Mesenchymal stem cell (in vitro differentiated cells and primary cell): ENCODE measurements around the gene GNAZ.

Source experiments
- DNase-seq: peaks from one replicate; pipeline ENCODE4 v3.0.0-alpha.2; 2013
- H2AFZ ChIP-seq: one replicate; pipeline ENCODE4 v1.6.1; 2013; ENCODE audit warnings: low read depth, mild to moderate bottlenecking, control low read depth, inconsistent platforms, low read length, moderate library complexity
- H2AK5ac ChIP-seq: 2 replicates; pipeline ENCODE4 v1.6.1; 2013; ENCODE audit warnings: low read length, moderate library complexity, mild to moderate bottlenecking, inconsistent platforms; ENCODE audit not compliant: severe bottlenecking
- H2BK120ac ChIP-seq: one replicate; pipeline ENCODE4 v1.6.1; 2013; ENCODE audit warnings: low read depth, mild to moderate bottlenecking, inconsistent platforms, low read length, moderate library complexity
- H2BK12ac ChIP-seq, 2 experiments: one replicate each; pipeline ENCODE4 v1.6.1; 2013; ENCODE audit warnings: inconsistent platforms in 2 of 2, low read length in 2 of 2, mild to moderate bottlenecking in 2 of 2, moderate library complexity in 2 of 2, control low read depth in 1 of 2
- H2BK15ac ChIP-seq: one replicate; pipeline ENCODE4 v1.6.1; 2013; ENCODE audit warnings: mild to moderate bottlenecking, low read depth, inconsistent platforms; ENCODE audit not compliant: poor library complexity, severe bottlenecking
- H2BK5ac ChIP-seq: 2 replicates; pipeline ENCODE4 v1.6.1; 2013; ENCODE audit warnings: low read depth, mild to moderate bottlenecking, low read length, control low read depth, inconsistent platforms; ENCODE audit not compliant: poor library complexity, severe bottlenecking
- H3K14ac ChIP-seq, 2 experiments: one replicate each; pipeline ENCODE4 v1.6.1; 2013; ENCODE audit warnings: inconsistent platforms in 2 of 2, low read length in 2 of 2, control low read depth in 1 of 2, mild to moderate bottlenecking in 1 of 2, moderate library complexity in 1 of 2
- H3K18ac ChIP-seq, 2 experiments: one replicate each; pipeline ENCODE4 v1.6.1; 2013; ENCODE audit warnings: inconsistent platforms in 2 of 2, low read length in 2 of 2, control low read depth in 1 of 2, low read depth in 1 of 2, mild to moderate bottlenecking in 1 of 2
- H3K23ac ChIP-seq, 2 experiments: one replicate each; pipeline ENCODE4 v1.6.1; 2013; ENCODE audit warnings: inconsistent platforms in 2 of 2, low read length in 2 of 2, mild to moderate bottlenecking in 2 of 2, moderate library complexity in 2 of 2, control low read depth in 1 of 2
- H3K27ac ChIP-seq: 2 replicates; pipeline ENCODE4 v1.5.1; 2013; ENCODE audit warnings: mild to moderate bottlenecking, moderate library complexity, low read length, control low read depth, inconsistent platforms; ENCODE audit not compliant: poor library complexity, severe bottlenecking
- H3K27me3 ChIP-seq, 2 experiments: 2 replicates each; pipeline versions ENCODE4 v1.6.1 to v1.7.0; 2013; ENCODE audit warnings: low read length in 2 of 2, mild to moderate bottlenecking in 2 of 2, moderate library complexity in 2 of 2, control low read depth in 1 of 2, inconsistent platforms in 1 of 2; ENCODE audit not compliant: control insufficient read depth in 1 of 2, insufficient read depth in 1 of 2
- H3K36me3 ChIP-seq, 2 experiments: 2 replicates each; pipeline versions ENCODE4 v1.6.1 to v1.7.0; 2013; ENCODE audit warnings: low read length in 2 of 2, control low read depth in 1 of 2, inconsistent platforms in 1 of 2, low read depth in 1 of 2, mild to moderate bottlenecking in 1 of 2; ENCODE audit not compliant: insufficient read depth in 2 of 2, control insufficient read depth in 1 of 2
- H3K4ac ChIP-seq, 2 experiments: one replicate each; pipeline ENCODE4 v1.6.1; 2013; ENCODE audit warnings: inconsistent platforms in 2 of 2, low read length in 2 of 2, mild to moderate bottlenecking in 2 of 2, moderate library complexity in 2 of 2, control low read depth in 1 of 2, low read depth in 1 of 2
- H3K4me1 ChIP-seq: 2 replicates; pipeline ENCODE4 v1.6.1; 2013; ENCODE audit warnings: low read depth, low read length, control low read depth; ENCODE audit not compliant: control insufficient read depth, insufficient read depth
- H3K4me2 ChIP-seq: 2 replicates; pipeline ENCODE4 v1.6.1; 2013; ENCODE audit warnings: low read length, mild to moderate bottlenecking, inconsistent platforms; ENCODE audit not compliant: poor library complexity, severe bottlenecking
- H3K4me3 ChIP-seq, 2 experiments: 2 replicates each; pipeline versions ENCODE4 v1.5.1 to v1.7.0; 2013; ENCODE audit warnings: low read length in 2 of 2, mild to moderate bottlenecking in 2 of 2, control low read depth in 1 of 2, low read depth in 1 of 2; ENCODE audit not compliant: insufficient read depth in 1 of 2
- H3K79me1 ChIP-seq: replicated peaks from 2 replicates; pipeline ENCODE4 v1.6.1; 2013; ENCODE audit warnings: mild to moderate bottlenecking, control low read depth, low read length, inconsistent platforms; ENCODE audit not compliant: poor library complexity, severe bottlenecking
- H3K9ac ChIP-seq: 2 replicates; pipeline ENCODE4 v1.7.0; 2013; ENCODE audit warnings: mild to moderate bottlenecking, low read length, moderate library complexity
- H3K9me3 ChIP-seq: 2 replicates; pipeline ENCODE4 v1.7.0; 2013; ENCODE audit warnings: mild to moderate bottlenecking, low read length; ENCODE audit not compliant: control insufficient read depth
- H4K8ac ChIP-seq: one replicate; pipeline ENCODE4 v1.6.1; 2013; ENCODE audit warnings: inconsistent platforms, mild to moderate bottlenecking, low read length, moderate library complexity
- H4K91ac ChIP-seq: one replicate; pipeline ENCODE4 v1.6.1; 2013; ENCODE audit warnings: mild to moderate bottlenecking, low read length, inconsistent platforms
- WGBS: methylation state at CpG from one replicate; pipeline ENCODE4 v1.1.7; 2013; ENCODE audit warnings: mixed read lengths; 5-methylcytosine and 5-hydroxymethylcytosine counted together

Gene GNAZ

DNA sequence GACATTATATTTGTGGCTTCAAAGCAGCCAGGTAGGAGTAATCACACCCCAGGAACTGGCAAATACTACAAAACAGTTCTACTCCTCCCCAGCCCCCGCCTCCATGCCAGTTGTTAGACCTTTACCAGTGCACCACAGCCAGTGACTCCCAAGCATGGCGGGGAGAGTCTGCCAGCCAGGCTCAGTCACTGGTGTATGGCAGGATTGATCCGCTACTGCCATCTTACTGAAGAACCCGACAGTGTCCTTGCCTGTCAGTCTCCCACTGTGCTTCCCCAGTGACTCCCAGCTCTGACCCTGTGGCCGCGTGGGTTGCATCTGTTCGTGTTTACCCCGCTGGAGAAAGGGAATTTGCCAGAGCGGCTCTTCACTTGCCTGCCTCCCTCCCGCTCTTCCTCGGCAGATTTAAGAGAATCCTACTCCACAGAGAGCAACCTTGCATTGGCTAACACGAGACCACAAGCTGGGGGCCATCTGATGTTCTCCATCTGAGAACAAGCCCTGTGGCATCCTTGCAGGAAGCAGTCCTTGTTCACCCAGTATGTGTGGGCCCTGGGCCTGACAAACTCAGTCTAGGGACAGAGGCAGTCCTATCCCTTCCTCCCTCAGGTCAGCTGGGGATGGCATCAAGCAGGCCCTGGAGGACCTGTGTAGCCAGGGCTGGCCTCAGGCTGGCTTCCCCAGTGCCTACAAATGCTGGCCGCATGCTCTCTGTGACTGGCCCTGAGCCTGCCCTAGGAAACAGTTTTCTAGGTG lies 33.1 kb downstream of the GNAZ start:
- 83% methylated on average over 13 of the region's 13 CpGs for WGBS

DNA sequence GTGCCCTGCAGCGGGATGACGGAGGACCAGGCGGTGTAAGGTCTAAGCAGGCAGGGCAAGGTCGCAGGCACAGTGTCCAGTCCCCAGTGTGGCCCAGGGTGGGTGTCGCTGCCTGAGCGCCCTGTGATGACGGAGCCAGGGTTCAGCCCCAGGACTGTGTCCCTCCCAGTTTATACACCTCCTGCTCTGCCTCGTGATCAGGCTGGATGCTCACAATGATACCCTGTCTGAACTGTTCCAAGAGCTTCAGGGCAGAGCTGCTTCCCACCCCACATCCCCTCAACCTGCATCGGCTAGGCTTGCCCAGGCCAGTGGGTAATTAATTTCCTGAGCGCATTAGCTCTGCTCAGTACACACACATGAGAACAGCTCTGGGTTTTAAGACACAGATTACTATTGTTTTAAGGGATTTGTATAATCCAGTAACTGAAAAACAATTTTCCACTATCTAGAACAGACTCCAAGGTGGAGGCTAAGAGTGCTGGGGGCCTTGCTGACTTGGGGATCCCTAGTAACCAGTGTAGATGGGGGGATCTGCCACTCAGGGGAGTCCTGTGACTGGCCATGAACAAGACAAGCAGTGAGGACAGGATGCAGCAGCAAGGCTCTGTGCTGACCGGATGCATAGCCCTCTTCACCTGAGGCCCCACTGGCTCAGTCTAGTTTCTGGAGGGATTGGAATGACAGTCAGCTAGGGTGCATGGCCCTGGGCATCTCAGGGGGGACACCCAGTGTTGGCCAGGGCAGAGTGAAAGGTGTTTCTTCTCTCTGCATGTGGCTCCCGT lies 34.1 kb downstream of the GNAZ start:
- Histone ChIP-seq H3K14ac (no peak overlapping the region), H3K4me2 (no peak overlapping the region), H2BK15ac (no peak overlapping the region), H3K18ac (no peak overlapping the region), H2BK120ac (no peak overlapping the region), H3K79me1 (no peaks in the 10 kb centered on the region), H3K4me1 (no peaks in the 10 kb centered on the region), H3K27ac (no peak overlapping the region), H2AK5ac (no peak overlapping the region), H2BK12ac (no peak overlapping the region), H3K27me3 (peaks cover 0 to 15% of the 10 kb centered on the region in 2 experiments), H4K91ac (no peak overlapping the region), H2BK5ac (no peak overlapping the region), H3K4ac (no peak overlapping the region), H3K36me3 (no peaks in the 10 kb centered on the region), H4K8ac (no peak overlapping the region), H3K23ac (no peak overlapping the region), H3K9me3 (no peaks in the 10 kb centered on the region), H2AFZ (no peak overlapping the region), H3K9ac (no peak overlapping the region), H3K4me3 (no peak overlapping the region)
- no peak for DNase-seq
- WGBS, result 83% methylated on average over 10 of the region's 12 CpGs

More for the DNA sequence above, 33.1 kb downstream of the GNAZ start:
- Histone ChIP-seq H2BK15ac (no peak overlapping the region), H4K8ac (no peak overlapping the region), H3K4me2 (no peak overlapping the region), H3K4me3 (no peak overlapping the region), H2AK5ac (no peak overlapping the region), H3K27ac (no peak overlapping the region), H3K18ac (no peak overlapping the region), H3K23ac (no peak overlapping the region), H3K4me1 (no peaks in the 10 kb centered on the region), H3K79me1 (no peaks in the 10 kb centered on the region), H2BK5ac (no peak overlapping the region), H3K36me3 (no peaks in the 10 kb centered on the region), H4K91ac (no peak overlapping the region), H3K27me3 (peaks cover 0 to 15% of the 10 kb centered on the region in 2 experiments), H3K14ac (no peak overlapping the region), H2BK120ac (no peak overlapping the region), H3K4ac (no peak overlapping the region), H3K9me3 (no peaks in the 10 kb centered on the region), H2BK12ac (no peak overlapping the region), H3K9ac (no peak overlapping the region), H2AFZ (no peak overlapping the region)
- DNase-seq, result no peak

DNA sequence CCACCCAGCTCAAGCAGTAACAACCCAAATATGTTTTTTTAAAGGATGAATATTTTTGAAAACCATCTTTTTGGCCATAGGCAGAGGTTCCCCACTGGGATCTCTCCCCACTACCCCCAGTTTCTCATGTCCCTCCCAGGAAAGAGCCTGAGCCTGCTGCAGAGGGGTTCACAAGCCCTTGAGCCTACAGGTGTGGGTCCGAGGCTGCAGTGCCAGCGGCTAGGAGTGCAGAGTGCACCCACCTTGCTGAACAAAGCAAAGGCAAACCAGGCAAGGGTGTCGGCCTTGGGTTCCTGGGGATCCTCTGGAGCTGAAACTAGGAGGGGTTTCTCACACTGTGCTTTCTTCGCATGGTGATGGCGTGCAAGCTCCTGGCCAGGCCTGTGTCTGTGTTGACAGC lies 35.0 kb downstream of the GNAZ start:
- Histone ChIP-seq H2AFZ (no peak overlapping the region), H2AK5ac (no peak overlapping the region), H4K91ac (no peak overlapping the region), H2BK15ac (no peak overlapping the region), H3K4me1 (no peaks in the 10 kb centered on the region), H3K36me3 (no peaks in the 10 kb centered on the region), H2BK120ac (no peak overlapping the region), H3K4ac (no peak overlapping the region), H3K9me3 (no peaks in the 10 kb centered on the region), H3K27ac (no peak overlapping the region), H3K4me3 (no peak overlapping the region), H2BK12ac (no peak overlapping the region), H2BK5ac (no peak overlapping the region), H4K8ac (no peak overlapping the region), H3K27me3 (peaks cover 0 to 11% of the 10 kb centered on the region in 2 experiments), H3K18ac (no peak overlapping the region), H3K79me1 (no peaks in the 10 kb centered on the region), H3K4me2 (no peak overlapping the region), H3K9ac (no peak overlapping the region), H3K14ac (no peak overlapping the region), H3K23ac (no peak overlapping the region)
- no peak for DNase-seq
- WGBS, result 80% methylated on average over 3 of the region's 5 CpGs

DNA sequence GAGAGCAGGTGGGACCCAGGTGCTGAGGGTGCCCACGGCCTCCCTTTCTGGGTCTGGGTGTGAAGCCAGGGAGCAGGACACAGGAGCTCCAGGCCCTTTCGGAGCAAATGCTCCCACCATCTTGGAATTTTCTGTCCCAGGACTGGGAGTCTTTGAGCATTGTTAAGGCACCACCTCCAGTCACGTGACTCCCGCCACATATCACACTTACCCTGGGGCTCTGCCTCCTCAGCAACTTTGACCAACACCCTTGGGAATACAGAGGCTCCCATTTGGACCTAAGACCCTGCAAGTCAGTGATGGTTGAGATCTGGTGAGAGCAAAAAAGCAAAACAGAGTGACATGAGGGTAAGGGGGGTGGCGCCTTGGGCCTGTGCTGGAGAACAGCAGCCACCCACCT lies 35.6 kb downstream of the GNAZ start:
- Histone ChIP-seq H3K9me3 (no peaks in the 10 kb centered on the region), H3K27ac (no peak overlapping the region), H3K4me1 (peaks cover 5% of the 10 kb centered on the region), H3K9ac (no peak overlapping the region), H2BK5ac (no peak overlapping the region), H3K36me3 (no peaks in the 10 kb centered on the region), H4K91ac (no peak overlapping the region), H2AFZ (no peak overlapping the region), H4K8ac (no peak overlapping the region), H3K4me2 (no peak overlapping the region), H2BK120ac (no peak overlapping the region), H3K18ac (no peak overlapping the region), H2BK15ac (no peak overlapping the region), H3K4ac (no peak overlapping the region), H2BK12ac (no peak overlapping the region), H3K27me3 (peaks cover 0 to 7% of the 10 kb centered on the region in 2 experiments), H3K14ac (peak overlapping the region in 1 of 2 experiments; percentile 26), H2AK5ac (no peak overlapping the region), H3K4me3 (no peak overlapping the region), H3K79me1 (no peaks in the 10 kb centered on the region), H3K23ac (no peak overlapping the region)
- DNase-seq, result no peak
- 86% methylated on average over 5 of the region's 5 CpGs for WGBS
